Kidney epithelial cell (primary cell): Measurements from ENCODE around the gene GABRP. TPM values are rescaled to one million over a fixed set of nuclear protein-coding genes. Genes with fewer than 3 reads are reported as not detected.

Source experiments
- DNase-seq: peaks from one replicate; pipeline ENCODE4 v3.0.0-alpha.2; 2010; ENCODE audit warnings: low read depth
- H3K27me3 ChIP-seq: 2 replicates; pipeline ENCODE4 v1.6.0; 2011; ENCODE audit warnings: low read length; ENCODE audit not compliant: control insufficient read depth, insufficient read depth
- H3K36me3 ChIP-seq: 2 replicates; pipeline ENCODE4 v1.5.1; 2011; ENCODE audit warnings: low read length; ENCODE audit not compliant: control insufficient read depth, insufficient read depth
- H3K4me3 ChIP-seq: 2 replicates; pipeline ENCODE4 v1.5.1; 2011; ENCODE audit warnings: low read depth, mild to moderate bottlenecking, control low read depth, low read length
- total RNA-seq: library from RNA; depleted of rRNA; stranded (reverse); fragments of >200 nt; gene quantifications from 2 replicates; pipeline ENCODE4 v1.2.3, GENCODE V29; 2015
- TF ChIP-seq, protein P1 (sequence below): IDR thresholded peaks from 2 replicates; pipeline ENCODE4 v1.5.1; 2011; ENCODE audit warnings: mild to moderate bottlenecking, moderate library complexity, low read length, control low read depth, inconsistent platforms; ENCODE audit not compliant: insufficient read depth, poor library complexity, severe bottlenecking

GABRP gene
- total RNA-seq, 1 donor from 2014 or later, result 0.50 TPM

- Histone ChIP-seq H3K4me3 (no peak overlapping the region), H3K36me3 (no peaks in the 10 kb centered on the region), H3K27me3 (no peaks in the 10 kb centered on the region)
- no peak for DNase-seq
- TF ChIP-seq, protein P1, sequence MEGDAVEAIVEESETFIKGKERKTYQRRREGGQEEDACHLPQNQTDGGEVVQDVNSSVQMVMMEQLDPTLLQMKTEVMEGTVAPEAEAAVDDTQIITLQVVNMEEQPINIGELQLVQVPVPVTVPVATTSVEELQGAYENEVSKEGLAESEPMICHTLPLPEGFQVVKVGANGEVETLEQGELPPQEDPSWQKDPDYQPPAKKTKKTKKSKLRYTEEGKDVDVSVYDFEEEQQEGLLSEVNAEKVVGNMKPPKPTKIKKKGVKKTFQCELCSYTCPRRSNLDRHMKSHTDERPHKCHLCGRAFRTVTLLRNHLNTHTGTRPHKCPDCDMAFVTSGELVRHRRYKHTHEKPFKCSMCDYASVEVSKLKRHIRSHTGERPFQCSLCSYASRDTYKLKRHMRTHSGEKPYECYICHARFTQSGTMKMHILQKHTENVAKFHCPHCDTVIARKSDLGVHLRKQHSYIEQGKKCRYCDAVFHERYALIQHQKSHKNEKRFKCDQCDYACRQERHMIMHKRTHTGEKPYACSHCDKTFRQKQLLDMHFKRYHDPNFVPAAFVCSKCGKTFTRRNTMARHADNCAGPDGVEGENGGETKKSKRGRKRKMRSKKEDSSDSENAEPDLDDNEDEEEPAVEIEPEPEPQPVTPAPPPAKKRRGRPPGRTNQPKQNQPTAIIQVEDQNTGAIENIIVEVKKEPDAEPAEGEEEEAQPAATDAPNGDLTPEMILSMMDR, result no peak
Measured at GRCh38 chr5:170836226-170836625, 52.7 kb downstream of the GABRP start.

GRCh38 chr5:170843870-170844269 is 60.3 kb downstream of the GABRP start:
- Histone ChIP-seq H3K4me3 (no peak overlapping the region), H3K36me3 (no peaks in the 10 kb centered on the region), H3K27me3 (no peaks in the 10 kb centered on the region)
- DNase-seq, result no peak
- TF ChIP-seq, protein P1, result no peak

GRCh38 chr5:170844651-170845050 is 61.1 kb downstream of the GABRP start:
- Histone ChIP-seq H3K4me3 (no peak overlapping the region), H3K27me3 (no peaks in the 10 kb centered on the region), H3K36me3 (no peaks in the 10 kb centered on the region)
- DNase-seq, result no peak
- TF ChIP-seq, protein P1, result no peak

DNA sequence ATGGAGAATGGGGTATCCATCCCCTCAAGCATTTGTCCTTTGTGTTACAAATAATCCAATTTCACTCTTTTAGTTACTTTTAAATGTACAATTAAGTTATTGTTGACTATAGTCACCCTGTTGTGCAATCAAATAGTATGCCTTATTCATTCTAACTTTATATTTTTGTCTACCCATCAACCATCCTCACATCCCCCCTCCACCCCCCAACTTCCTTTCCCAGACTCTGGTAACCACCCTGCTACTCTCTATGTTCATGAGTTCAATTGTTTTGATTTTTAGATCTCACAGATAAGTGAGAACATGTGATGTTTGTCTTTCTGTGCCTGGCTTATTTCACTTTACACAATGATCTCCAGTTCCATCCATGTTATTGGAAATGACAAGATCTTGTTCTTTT is 62.9 kb downstream of the GABRP start:
- no peaks in the 10 kb centered on the region for H3K27me3 ChIP-seq
- H3K4me3 ChIP-seq, result no peak overlapping the region
- DNase-seq, result no peak
- TF ChIP-seq, protein P1, result no peak
- no peaks in the 10 kb centered on the region for H3K36me3 ChIP-seq

DNA sequence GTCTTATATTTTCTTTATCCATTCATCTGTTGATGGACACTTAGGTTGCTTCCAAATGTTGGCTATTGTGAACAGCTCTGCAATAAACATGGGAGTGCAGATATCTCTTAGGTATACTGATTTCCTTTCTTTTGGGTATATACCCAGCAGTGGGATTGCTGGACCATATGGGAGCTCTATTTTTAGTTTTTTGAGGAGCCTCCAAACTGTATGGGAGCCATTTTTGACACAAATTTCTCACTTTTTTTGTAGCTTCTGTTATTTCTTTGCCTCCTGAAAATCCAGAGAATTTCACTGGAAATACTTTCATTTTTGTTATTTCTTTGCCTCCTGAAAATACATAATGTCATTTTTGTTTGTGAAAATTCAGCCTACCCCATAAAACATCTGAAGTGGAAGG is 63.3 kb downstream of the GABRP start:
- H3K36me3 ChIP-seq, result no peaks in the 10 kb centered on the region
- TF ChIP-seq, protein P1, result no peak
- no peaks in the 10 kb centered on the region for H3K27me3 ChIP-seq
- H3K4me3 ChIP-seq, result no peak overlapping the region
- DNase-seq, result no peak

GRCh38 chr5:170848033-170848432 is 64.5 kb downstream of the GABRP start:
- DNase-seq, result no peak
- H3K27me3 ChIP-seq, result no peaks in the 10 kb centered on the region
- H3K36me3 ChIP-seq, result no peaks in the 10 kb centered on the region
- H3K4me3 ChIP-seq, result no peak overlapping the region
- TF ChIP-seq, protein P1, result no peak
